HEK293T (cell line): ENCODE measurements around the gene RNASEL.

Experiments used
- ARNT ChIP-seq: fragments of 450-650 bp; IDR thresholded peaks from 2 replicates; pipeline ENCODE4 v1.6.1; 2017; ENCODE audit warnings: mild to moderate bottlenecking
- CTBP1 ChIP-seq: fragments of 450-650 bp; IDR thresholded peaks from 2 replicates; pipeline ENCODE4 v1.6.1; 2016; ENCODE audit warnings: borderline replicate concordance
- FOXA1 ChIP-seq: fragments of 450-650 bp; IDR thresholded peaks from 2 replicates; pipeline ENCODE4 v1.6.1; 2016; ENCODE audit warnings: mild to moderate bottlenecking
- FOXM1 ChIP-seq: fragments of 450-650 bp; IDR thresholded peaks from 2 replicates; pipeline ENCODE4 v1.6.1; 2017; ENCODE audit warnings: mild to moderate bottlenecking, borderline replicate concordance
- L3MBTL2 ChIP-seq: fragments of 450-650 bp; conservative IDR thresholded peaks from 2 replicates; pipeline ENCODE4 v1.6.1; 2016; ENCODE audit warnings: mild to moderate bottlenecking
- LEF1 ChIP-seq: fragments of 450-650 bp; IDR thresholded peaks from 2 replicates; pipeline ENCODE4 v1.6.1; 2017; ENCODE audit warnings: mild to moderate bottlenecking, borderline replicate concordance
- NFRKB ChIP-seq: fragments of 450-650 bp; IDR thresholded peaks from 2 replicates; pipeline ENCODE4 v1.6.1; 2016; ENCODE audit warnings: mild to moderate bottlenecking, moderate library complexity
- SP1 ChIP-seq: fragments of 450-650 bp; IDR thresholded peaks from 2 replicates; pipeline ENCODE4 v1.6.1; 2017
- TARDBP ChIP-seq: fragments of 450-650 bp; IDR thresholded peaks from 2 replicates; pipeline ENCODE4 v1.6.1; 2016

- TF ChIP-seq NFRKB = no peak
- no peak for TF ChIP-seq L3MBTL2
- no peak for TF ChIP-seq CTBP1
- TF ChIP-seq FOXM1 = no peak
- no peak for TF ChIP-seq ARNT
- no peak for TF ChIP-seq FOXA1
- TF ChIP-seq SP1 = no peak
- no peak for TF ChIP-seq TARDBP
- no peak for TF ChIP-seq LEF1
These were observed 32.8 kb downstream of the RNASEL start for GRCh38 chr1:182556279-182556678.
